RPMI8226 (cell line): ENCODE results near the gene CD93.

Source experiments
- DNase-seq: peaks from one replicate; pipeline ENCODE4 v3.0.0-alpha.2; 2015

CD93 gene

DNA sequence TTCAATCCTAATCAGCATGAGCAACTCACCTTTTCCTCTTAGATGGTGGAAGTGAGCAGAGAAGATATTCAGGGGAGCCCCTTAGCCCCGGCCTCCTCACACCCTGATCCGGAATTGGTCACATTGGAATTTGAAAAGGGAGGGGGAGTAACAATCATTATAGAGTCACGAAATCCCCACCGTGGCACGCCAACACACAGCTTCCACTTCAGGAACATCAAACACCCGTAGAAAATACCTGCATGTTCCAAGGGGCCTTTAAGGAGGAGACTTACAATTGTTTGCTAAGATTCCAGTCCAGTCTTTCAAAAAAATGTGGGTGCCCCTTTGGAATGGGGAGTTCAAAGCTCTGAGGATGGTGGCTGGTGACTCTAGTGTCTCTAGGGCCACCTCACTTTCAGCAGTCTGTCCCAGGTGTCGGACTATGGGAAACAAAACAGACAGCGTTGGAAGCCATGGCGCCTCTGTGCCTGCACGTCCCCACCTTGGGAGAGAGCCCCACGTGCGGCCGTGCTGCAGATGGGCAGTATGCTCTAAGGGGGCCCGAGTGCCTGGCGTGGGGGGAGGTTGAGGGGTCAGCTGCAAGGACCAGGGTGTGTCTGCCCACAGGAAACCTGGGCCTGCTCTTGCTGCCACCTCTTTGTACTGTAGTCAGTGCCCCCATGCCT lies 2.4 kb downstream of the CD93 start:
- no peak for DNase-seq

DNA sequence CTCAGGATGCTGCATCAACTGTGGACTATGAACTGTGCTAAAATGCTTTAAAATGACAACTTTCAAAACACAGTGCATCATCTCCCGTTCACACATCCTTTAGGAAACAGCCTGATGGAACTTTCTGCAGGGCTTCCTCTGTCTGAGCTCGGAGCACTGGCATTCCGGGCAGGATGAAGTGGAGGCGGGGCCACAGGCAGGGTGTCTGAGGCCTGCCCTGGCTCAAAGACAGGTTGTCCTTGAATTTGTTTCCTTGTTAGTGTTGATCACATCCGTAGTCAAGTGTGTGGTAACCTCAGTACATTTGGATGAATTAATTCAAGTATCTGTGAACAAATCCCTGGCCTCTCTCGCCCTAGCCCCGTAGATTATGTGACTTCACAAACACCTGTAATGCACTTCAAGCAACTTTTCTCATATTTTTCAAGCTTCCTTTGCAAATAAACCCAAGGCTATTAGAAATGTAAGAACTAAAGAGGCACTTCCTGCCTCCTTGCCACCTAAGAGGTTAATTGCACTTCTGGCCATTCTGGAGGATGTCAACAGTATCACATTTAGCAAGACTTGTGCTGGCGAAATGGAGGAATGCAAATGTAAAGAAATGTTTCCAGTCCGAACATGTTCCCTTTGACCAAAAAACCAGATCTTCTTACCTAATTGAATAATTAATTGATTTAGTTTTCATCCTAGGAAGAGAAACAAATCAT lies 3.1 kb downstream of the CD93 start:
- DNase-seq = no peak

DNA sequence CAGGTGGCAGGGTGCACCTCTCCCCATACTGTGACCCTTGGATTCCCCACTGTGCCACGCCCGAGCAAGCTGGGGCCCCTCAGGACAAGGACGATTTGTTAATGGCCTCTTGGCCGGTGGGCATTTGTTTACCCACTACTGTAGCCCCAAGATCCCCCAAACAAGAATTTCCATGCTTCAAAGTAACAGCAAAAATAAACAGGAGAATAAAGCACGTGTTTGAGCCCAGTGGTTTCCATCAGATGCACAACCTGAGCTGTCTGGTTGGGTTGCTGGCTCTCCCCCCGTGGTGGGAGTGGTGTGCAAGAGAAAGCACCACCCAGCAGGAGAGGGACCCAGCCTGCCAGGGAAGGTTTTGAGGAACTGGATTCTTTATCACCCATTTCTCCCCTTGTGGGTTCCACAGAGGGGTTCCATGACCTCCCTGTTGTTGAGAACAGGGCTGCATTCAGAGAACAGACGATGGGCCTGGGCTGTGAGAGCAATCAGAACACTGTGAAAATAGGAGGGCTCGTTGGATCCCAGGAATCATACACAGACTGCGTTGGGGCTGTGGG lies 4.8 kb downstream of the CD93 start:
- no peak for DNase-seq

DNA sequence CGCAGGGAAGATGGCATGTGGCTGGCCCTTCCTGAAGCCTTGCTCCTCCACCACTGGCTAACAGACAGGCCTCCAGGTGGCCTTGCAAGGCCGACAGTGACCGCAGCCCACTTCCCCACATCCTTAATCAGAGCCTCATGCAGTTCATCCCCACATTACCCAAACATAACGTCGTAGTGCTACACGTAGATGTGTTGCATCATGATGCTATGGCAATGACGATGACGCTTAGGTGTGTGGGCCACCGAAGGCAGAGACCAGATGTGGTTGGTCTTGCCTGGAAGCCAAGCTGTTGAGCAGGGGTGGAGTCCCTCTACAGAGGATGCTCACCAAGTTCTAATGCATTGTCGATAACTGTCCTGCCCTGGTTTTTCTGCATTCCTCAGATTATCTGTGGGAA lies 5.6 kb downstream of the CD93 start:
- no peak for DNase-seq

DNA sequence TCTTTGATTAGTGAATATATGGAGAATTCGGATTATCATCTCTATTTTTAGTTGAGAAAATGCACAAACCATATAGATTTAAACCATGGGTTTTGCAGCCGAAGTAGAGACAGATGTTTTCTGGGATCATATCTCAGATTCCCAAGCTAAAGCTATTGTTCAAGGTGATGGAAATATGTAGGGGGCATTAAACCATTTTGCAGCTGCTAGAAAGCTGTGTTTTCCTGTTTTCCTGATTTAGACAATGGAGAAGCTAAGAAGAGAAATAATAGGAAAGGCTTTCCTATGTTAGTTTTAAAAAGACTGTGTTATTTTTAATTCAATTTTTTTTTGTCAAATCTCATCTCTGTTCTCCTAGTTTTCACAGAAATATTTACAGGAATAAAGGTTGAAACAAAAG lies 6.2 kb downstream of the CD93 start:
- no peak for DNase-seq

DNA sequence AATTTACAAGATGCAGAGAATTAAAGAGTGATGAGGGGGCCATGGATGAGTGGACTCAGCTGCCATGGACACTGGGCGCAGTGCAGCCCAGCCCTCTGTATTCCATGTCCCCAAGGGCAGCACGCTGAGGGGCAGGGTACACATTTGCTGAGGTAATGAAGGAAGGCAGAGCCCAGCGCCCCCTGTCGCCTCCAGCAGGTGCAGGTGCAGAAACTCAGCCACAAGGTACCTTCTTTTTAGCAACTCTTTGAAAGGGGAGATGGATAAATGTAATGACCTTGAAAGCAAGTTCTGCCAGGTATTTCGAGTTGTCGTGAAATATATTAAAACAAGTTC lies 7.1 kb downstream of the CD93 start:
- DNase-seq = peak; percentile 33

DNA sequence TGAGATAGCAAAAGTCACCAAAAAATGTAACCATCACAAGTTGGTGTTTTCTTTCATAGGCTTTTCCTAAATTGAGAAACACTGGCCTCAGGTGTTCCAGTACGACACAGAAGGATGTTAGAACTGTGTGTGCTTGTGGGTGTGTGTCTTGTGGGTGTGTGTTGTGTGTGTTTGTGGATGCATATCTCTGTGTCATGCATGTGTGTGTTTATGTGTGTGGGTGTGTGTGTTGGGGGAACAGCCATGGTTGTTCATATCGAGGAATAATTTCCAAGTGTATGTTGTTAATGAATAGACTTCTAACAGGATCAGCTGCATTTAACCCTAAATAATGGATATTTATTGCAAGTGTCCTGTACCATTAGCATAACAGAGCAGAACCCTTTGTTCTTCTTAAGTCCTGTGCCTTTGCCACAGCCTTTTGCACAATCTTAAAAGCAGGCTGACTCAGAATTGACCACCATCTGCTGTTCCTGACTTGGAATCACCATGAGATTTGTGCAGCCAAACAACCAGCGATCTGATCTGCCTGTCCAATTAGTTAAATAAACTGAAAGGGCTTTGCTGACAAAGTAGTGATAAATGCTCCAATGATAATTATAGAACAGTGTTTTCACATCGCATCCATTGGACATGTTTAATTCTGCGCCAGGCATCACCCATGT lies 7.6 kb downstream of the CD93 start:
- DNase-seq = no peak

DNA sequence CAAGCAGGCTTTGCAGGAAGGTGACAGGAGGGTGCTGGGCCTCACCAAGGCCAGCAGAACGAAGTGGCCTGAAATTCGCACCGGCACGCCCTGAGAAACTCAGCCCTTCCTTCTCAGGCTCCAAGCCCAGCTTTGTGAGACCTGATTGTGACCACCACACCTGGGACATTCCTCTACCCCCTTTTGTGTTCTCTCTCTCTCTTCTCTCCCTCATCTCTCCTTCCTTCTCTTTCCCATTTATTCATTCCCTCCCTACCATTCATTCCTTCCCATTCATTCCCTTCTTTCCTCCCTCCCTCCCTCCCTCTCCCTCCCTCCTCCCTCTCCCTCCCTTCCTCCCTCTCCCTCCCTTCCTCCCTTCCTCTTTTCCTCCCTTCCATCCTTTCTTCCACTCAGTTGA lies 8.8 kb downstream of the CD93 start:
- DNase-seq = no peak

DNA sequence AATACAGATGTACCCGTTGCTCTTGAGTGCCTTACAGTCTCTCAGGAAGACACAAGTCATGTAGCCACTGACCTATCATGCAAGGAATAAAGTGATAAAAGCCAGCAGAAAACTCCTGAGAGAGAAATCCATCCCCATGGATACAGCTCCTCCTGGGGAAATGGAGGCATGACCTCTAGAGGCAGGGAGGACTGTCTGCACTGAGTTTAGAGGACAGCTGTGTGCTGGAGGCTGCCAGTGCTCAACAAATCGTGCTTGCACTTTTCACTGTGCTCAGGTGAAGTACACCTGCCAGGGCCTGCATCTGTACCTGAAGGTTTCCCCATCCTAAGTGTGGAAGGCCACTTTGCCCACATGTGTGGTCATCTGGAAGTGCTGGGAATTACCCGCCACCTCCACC lies 12.1 kb downstream of the CD93 start:
- no peak for DNase-seq

DNA sequence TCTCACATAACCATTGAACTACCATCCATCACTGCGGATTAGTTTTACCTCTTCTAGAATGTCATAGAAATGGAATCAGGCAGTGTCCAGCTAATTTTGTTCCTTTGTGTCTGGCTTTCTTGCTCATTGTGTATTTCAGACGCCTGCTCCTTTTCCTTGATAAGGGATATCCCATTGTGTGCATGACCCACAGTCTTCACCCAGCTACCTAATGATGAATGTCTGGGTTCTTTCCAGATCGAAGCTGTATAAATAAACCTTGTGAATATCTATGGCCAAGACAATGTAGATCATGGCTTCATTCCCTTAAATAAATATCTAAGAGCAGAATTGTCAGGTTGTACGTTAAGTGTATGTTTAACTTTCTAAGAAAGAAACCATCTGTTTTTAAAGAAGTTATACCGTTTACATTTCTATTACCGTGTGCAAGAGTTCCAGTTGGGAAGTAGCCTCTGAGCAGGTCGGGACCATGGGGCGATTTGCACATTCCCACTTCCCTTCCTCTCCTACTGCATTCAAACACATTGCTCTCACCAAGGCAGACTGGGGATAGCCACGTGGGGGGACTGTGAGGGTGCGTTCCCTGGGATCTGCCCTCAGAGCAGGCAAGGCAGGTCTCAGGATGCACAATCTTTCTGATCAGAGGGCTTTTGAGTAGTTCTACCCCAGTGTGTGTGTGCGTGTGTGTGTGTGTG lies 13.1 kb downstream of the CD93 start:
- DNase-seq = no peak

DNA sequence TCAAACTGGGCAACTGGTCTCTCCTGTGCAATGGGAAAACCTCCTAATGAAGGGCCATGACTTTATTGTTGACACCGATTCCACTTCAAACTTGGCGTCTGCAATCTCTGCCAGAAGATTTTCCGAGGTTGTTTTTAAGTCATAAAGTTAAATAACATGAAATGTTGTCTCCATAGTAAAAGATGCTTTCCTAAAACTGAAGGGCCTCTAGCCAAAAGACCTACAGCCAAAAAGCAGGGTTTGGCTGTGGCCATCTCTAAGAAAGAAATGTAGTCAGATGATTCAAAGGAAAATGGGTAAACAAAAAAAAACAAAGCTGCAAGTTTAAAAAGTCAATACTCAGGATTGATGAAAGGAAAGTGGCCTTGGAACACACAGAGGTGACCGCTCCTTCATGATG lies 14.1 kb downstream of the CD93 start:
- DNase-seq = no peak

DNA sequence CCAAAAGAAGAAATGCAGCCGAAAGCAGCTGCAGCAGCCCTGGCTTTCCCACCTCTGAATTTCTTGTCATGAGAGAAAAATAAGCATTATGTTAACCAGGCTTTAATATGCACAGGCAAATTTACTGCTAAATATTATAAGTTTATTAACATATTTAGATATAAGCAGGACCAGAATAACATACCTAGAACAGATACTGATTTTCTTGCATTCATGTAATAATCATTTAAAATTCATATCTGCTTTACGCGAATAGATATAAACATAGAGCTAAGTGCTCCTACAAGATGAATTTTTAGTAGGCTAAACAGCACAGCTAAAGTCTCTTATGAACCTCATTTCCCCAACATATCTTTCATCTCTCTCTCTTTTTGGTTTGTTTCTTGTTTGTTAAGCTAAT lies 14.7 kb downstream of the CD93 start:
- no peak for DNase-seq

DNA sequence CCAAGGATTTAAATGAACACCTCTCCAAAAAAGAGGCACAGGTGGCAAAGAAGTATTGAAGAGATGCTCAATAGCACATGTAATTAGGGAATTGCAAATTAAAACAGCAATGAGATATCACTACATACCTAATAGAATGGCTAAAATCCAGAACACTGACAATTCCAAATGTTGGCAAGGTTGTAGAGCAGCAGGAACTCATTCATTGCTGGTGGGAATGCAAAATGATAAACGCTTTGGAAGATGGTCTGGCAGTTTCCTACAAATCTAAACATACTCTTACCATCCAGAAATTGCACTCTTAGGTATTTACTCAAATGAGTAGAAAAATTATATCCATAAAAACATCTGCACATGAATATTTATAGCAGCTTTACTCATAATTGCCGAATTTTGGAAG lies 17.0 kb downstream of the CD93 start:
- DNase-seq = no peak

DNA sequence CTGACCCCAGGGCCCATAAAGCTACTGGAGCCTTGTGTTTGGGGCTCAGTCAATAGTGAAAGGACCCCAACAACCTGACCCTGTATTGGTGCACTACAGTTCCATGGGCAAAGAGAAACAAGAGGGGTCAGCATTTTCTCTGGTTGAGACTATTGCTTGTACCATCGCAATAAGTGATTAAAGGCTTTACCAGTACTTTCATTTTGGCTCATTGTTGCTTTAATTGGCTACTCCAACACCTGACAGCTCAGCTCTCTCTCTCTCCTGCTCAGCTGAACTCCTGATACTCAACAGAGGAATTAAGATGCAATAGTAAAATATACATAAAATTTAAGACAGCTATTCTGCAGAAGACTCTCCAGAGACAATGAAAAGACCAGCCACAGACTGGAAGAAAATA lies 17.8 kb downstream of the CD93 start:
- no peak for DNase-seq

DNA sequence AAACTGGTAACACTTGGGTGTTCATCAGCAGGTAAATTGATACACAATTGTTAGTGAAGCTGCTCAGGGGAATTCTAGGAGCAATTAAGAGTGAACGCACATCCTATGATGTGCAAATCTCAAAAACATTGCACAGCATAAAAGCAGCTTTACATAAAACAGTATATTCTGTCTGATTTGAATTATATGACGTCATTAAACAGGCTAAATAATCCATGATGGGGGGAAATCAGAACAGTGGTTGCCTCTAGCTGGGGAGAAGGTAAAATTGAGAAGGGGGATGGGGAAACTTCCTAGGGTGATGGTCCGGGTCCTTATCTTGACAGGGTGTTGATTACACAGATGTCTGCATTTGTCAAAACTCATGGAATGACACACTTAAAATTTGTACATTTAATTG lies 19.4 kb downstream of the CD93 start:
- no peak for DNase-seq

DNA sequence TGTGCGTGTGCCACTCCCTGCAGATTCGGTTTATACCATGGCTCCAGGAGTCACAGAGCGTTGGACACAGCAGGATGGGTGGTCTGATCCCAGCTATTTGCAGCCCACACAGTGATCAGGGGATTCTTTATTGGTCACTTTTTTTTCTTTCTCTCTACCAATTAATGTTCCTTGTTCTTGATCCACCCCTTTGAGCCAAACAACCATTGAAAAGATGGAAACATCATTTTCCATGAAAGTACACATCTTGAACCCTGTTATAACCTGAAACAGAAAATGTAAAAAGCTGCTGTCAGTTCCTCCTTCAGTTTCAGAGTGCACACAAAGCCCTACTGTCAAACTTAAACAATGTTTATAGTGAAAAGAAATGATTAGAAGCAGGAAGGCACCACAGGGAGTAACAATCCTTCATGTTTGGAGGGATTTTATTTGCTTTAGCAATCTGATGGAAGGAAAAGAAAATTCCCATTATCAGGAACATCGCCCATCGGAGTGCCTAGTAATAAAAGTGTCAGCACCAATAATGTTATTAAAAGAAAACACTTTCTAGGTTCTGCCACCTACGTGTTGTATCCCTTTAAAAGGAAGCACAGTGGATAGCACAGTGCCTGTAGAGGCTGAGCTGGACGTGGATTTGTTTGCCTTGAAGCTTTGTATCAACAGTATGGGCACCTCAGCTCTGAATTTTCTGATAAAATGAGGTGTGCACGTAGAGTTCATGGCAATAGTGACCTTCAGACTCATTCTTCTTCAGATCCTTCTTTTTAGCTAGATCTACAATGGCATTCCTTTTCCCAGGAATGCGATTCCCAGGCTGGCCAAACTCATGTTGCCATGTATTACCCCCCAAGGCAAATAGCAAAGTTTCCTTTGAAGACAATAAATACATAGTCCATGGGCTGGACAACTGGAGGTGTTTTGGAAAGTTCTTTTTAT lies 20.6 kb downstream of the CD93 start:
- no peak for DNase-seq

DNA sequence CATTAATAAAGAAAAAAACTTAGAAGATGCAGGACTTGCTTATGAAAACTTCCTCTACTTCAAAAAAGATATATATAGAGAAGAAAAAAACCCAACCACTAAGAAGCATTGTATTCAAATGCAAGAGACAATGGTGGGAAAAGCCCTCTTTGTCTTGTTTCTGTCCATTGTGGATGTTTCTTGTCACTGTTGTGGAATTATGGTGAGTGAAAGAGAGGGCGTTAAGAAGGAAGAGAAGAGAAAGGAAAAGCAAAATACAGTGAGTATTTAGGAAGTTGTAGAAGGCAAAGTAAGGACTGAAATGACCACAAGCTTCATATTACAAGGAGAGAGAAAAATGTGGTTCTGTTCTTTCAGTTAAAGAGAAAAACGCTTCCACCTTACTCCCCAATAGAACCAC lies 22.5 kb downstream of the CD93 start:
- no peak for DNase-seq

DNA sequence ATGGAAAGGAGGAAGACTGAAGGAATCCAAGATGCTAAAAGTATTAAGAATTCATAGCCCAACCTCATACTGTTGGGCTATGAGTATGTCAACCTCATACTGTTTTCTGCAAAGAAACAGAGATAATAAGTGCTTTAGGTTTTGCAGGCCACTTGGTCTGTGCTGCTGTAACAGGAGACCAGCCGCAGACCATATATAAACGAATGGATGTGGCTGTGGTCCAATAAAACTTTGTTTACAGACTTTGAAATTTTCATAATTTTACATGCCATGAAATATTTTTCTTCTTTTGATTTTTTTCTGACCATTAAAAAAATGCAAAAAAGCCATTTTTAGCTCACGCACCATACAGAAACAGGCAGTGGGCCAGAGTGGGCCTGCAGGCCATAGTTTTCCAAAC lies 23.0 kb downstream of the CD93 start:
- no peak for DNase-seq

DNA sequence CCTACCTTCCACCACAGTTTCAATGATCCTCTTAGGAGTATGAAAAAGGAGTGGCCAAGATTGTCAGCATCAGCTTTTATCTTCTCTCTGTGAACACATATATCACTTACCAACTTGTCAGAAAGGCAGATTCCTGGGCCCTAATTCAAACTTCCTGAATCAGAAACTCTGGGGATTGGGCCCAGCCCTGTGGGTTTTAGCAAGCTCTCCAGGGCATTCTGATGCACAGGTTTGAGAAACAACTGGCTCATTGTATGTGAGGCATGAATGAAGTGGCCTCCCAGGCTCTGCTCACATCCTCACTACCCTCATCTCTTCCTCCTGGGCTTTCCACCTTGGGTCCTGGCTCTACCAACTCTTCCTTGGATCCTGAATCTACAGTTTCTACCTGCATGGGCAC lies 23.5 kb downstream of the CD93 start:
- no peak for DNase-seq

DNA sequence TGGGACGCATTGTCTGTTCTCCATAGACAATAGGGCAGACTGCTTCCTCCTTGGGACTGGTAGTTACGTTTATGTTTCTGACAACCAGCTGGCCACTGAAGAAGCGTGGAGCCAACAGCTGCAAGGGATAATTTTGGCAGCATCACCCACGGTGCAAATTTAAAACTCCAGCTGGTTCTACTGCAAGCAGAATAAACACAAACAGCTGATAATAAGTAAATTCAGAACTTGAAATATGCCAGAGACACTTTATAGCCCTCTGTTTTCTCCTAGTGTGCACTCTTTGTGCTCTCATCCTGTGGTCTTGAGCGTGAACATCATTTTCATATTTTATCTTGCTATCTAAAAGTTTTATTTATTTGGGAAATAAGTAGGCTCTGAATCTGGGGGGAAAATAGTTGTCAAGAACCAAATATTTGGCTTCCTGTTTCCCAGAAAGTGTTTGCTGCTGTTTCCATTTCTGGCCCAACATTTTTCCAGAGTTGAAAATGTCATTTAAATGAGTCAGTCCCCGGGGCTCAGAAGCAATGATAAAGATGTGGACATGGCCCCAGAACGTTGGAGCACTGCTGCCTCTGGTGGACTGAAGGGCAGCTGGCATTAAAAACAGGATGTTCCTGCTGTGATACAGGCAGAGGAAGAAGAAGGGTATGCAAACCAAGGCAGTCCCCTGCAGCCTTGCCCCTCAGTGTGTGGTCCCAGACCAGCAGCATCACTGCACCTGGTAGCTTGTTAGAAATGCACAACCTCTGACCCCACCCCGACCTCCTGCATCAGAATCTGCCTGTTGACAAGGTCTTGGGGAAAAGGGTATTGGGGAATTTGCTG lies 24.2 kb downstream of the CD93 start:
- peak; percentile 38 for DNase-seq

DNA sequence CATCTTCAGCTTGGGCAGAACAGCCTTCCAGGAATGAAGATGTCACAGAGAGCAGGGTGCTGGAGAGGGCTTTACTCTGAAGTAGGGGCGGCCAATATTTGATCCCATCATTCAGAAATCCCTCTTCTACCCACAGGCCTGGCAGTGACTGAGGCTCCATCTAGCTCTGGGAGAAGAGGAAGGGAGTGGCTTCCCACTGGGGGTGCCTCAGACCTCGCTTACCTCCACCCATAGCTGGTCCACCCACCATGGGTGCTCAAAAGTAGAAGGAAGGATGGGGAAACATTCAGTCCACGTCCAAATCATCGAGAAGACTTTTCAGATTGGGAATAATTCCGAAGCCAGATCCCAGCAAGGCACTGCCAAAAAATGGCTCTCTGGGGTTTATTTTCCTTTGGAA lies 24.9 kb downstream of the CD93 start:
- DNase-seq = no peak

DNA sequence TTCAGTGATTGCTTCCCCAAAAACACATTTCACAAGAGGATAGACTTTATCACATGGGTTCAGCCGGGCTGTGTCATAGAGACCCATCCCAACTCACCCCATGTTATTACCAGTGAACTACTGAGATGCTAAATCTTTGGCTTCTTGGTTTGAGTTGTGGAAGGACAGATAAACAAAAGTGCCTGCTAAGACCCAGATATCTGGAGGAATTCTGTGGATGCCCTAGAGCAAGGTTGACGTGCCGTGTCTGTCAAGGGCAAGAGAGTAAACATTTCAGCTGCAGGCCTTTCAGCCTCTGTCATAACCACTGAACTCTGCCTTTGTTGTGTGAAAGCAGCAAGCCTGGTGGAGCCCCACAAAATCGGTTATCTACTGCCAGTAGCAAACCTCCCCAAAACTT lies 25.5 kb downstream of the CD93 start:
- no peak for DNase-seq
